HEK293T (cell line): ENCODE data around the gene TLCD1.
A peak's percentile ranks its signal among the peaks of the same experiment; 100 is the strongest.

Experiments
- CTCF ChIA-PET: fragments of 350-600 bp; formaldehyde crosslinking; extraction: SDS; loops from one replicate; lab custom pipeline; 2021; ENCODE audit warnings: antibody characterized with exemption, inconsistent platforms; lab: Yijun Ruan, JAX
- POLR2A ChIA-PET: fragments of 350-600 bp; formaldehyde crosslinking; extraction: SDS; loops from one replicate; lab custom pipeline; 2020; ENCODE audit warnings: antibody characterized with exemption, inconsistent platforms; lab: Yijun Ruan, JAX
- DNase-seq: peaks from one replicate; pipeline ENCODE4 v3.0.0; 2012; ENCODE audit warnings: mixed read lengths; ENCODE audit errors: extremely low spot score
- ARNT ChIP-seq: fragments of 450-650 bp; IDR thresholded peaks from 2 replicates; pipeline ENCODE4 v1.6.1; 2017; ENCODE audit warnings: mild to moderate bottlenecking
- BHLHE40 ChIP-seq: fragments of 450-650 bp; IDR thresholded peaks from 2 replicates; pipeline ENCODE4 v1.6.1; 2016; ENCODE audit warnings: mild to moderate bottlenecking, moderate library complexity, borderline replicate concordance
- CTBP1 ChIP-seq: fragments of 450-650 bp; IDR thresholded peaks from 2 replicates; pipeline ENCODE4 v1.6.1; 2016; ENCODE audit warnings: borderline replicate concordance
- ELF4 ChIP-seq: fragments of 450-650 bp; IDR thresholded peaks from 2 replicates; pipeline ENCODE4 v1.6.1; 2017; ENCODE audit warnings: antibody characterized with exemption
- FOXA1 ChIP-seq: fragments of 450-650 bp; IDR thresholded peaks from 2 replicates; pipeline ENCODE4 v1.6.1; 2016; ENCODE audit warnings: mild to moderate bottlenecking
- FOXK2 ChIP-seq: fragments of 450-650 bp; IDR thresholded peaks from 2 replicates; pipeline ENCODE4 v1.6.1; 2016; ENCODE audit warnings: mild to moderate bottlenecking
- FOXM1 ChIP-seq: fragments of 450-650 bp; IDR thresholded peaks from 2 replicates; pipeline ENCODE4 v1.6.1; 2017; ENCODE audit warnings: mild to moderate bottlenecking, borderline replicate concordance
- HDGF ChIP-seq: fragments of 450-650 bp; IDR thresholded peaks from 2 replicates; pipeline ENCODE4 v1.6.1; 2017; ENCODE audit warnings: antibody characterized with exemption, borderline replicate concordance
- L3MBTL2 ChIP-seq: fragments of 450-650 bp; conservative IDR thresholded peaks from 2 replicates; pipeline ENCODE4 v1.6.1; 2016; ENCODE audit warnings: mild to moderate bottlenecking
- LEF1 ChIP-seq: fragments of 450-650 bp; IDR thresholded peaks from 2 replicates; pipeline ENCODE4 v1.6.1; 2017; ENCODE audit warnings: mild to moderate bottlenecking, borderline replicate concordance
- NFRKB ChIP-seq: fragments of 450-650 bp; IDR thresholded peaks from 2 replicates; pipeline ENCODE4 v1.6.1; 2016; ENCODE audit warnings: mild to moderate bottlenecking, moderate library complexity
- SP1 ChIP-seq: fragments of 450-650 bp; IDR thresholded peaks from 2 replicates; pipeline ENCODE4 v1.6.1; 2017
- SUZ12 ChIP-seq: fragments of 450-650 bp; IDR thresholded peaks from 2 replicates; pipeline ENCODE4 v1.6.1; 2016; ENCODE audit warnings: mild to moderate bottlenecking
- TARDBP ChIP-seq: fragments of 450-650 bp; IDR thresholded peaks from 2 replicates; pipeline ENCODE4 v1.6.1; 2016
- ZNF384 ChIP-seq: fragments of 450-650 bp; IDR thresholded peaks from 2 replicates; pipeline ENCODE4 v1.6.1; 2016
- TF ChIP-seq, protein P1 (sequence below): fragments of 450-650 bp; IDR thresholded peaks from 2 replicates; pipeline ENCODE4 v1.6.1; 2016

The TLCD1 gene, protein sequence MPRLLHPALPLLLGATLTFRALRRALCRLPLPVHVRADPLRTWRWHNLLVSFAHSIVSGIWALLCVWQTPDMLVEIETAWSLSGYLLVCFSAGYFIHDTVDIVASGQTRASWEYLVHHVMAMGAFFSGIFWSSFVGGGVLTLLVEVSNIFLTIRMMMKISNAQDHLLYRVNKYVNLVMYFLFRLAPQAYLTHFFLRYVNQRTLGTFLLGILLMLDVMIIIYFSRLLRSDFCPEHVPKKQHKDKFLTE

DNA sequence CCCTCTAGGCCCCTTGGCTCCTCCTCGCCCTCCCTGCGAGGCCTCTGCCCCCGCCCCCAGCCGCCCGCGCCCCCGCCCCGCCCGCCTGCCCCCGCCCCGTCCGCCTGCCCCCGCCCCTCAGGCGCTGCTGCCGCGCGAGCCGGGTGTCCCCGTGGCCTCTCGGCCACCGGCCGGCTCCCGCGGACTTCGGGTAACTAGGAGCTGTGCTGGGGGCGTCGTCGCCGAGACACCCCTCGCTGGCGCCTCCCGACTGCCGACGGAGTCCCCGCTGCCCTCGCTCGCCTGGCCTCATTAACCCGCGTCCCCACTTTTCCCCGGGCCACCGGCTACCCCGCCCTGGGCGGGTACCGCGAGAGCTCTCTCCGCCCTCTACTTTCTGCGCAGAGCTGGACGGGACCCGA, at the start of gene TLCD1:
TLCD1 (minus strand) TSS at position 8 of the 401 bp plus-strand sequence. CDS start 136 bp downstream, outside the sequence.
- DNase-seq = no peak
- TF ChIP-seq LEF1 (no peak), NFRKB (no peak), SP1 (no peak), FOXM1 (no peak), BHLHE40 (no peak), FOXK2 (no peak), SUZ12 (no peak), ELF4 (no peak), TARDBP (no peak), L3MBTL2 (no peak), CTBP1 (no peak), FOXA1 (no peak), ARNT (no peak), HDGF (no peak), ZNF384 (no peak)
- TF ChIP-seq, protein P1, sequence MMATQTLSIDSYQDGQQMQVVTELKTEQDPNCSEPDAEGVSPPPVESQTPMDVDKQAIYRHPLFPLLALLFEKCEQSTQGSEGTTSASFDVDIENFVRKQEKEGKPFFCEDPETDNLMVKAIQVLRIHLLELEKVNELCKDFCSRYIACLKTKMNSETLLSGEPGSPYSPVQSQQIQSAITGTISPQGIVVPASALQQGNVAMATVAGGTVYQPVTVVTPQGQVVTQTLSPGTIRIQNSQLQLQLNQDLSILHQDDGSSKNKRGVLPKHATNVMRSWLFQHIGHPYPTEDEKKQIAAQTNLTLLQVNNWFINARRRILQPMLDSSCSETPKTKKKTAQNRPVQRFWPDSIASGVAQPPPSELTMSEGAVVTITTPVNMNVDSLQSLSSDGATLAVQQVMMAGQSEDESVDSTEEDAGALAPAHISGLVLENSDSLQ = no peak
- CTCF ChIA-PET = interaction anchor here (0.6 to 6.7 kb wide), 25 partner anchors 9 to 390 kb away, joined by 3 to 185 read pairs (median 8); partner anchors contain the start of genes FAM222B, FLOT2, PHF12 and PROCA1
- POLR2A ChIA-PET = interaction anchor here (0.7 to 11.6 kb wide), 20 partner anchors 9 to 391 kb away, joined by 3 to 409 read pairs (median 8); partner anchors contain the start of genes FAM222B, FLOT2, PHF12 and PROCA1

DNA sequence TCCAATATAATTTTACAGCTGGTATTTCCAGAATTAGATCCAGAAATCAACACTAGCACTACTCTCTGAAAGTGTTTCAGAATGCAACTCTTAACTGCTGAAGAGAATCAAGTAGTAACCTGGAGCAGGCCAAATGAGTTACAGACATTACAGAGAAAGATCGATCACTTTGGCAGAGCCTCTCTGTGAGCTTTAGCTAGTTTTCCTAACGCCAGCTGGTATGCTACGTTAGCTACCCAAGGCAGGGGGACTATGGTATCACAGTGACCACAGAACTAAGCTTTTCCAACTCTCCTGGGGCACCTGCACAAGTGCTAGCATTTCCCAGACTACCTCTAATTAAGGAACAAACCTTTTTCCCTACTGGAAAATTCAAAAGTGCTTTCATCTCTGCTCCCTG, 48.2 kb upstream of the TLCD1 start:
- ChIA-PET POLR2A (interaction anchor here (0.9 kb wide), 1 partner anchor 69 kb away, joined by 3 read pairs; no protein-coding TSS in a partner anchor), CTCF (interaction anchor here (0.6 to 1.9 kb wide), 6 partner anchors 10 to 338 kb away, joined by 3 to 20 read pairs (median 9); partner anchors contain the start of gene TLCD1)
- TF ChIP-seq FOXK2 (no peak), TARDBP (no peak), SP1 (no peak), L3MBTL2 (no peak), BHLHE40 (no peak), FOXM1 (no peak), ELF4 (no peak), HDGF (no peak), ZNF384 (no peak), CTBP1 (no peak), FOXA1 (no peak), SUZ12 (no peak), NFRKB (no peak), ARNT (no peak), LEF1 (no peak)
- TF ChIP-seq, protein P1 = no peak
- no peak for DNase-seq

DNA sequence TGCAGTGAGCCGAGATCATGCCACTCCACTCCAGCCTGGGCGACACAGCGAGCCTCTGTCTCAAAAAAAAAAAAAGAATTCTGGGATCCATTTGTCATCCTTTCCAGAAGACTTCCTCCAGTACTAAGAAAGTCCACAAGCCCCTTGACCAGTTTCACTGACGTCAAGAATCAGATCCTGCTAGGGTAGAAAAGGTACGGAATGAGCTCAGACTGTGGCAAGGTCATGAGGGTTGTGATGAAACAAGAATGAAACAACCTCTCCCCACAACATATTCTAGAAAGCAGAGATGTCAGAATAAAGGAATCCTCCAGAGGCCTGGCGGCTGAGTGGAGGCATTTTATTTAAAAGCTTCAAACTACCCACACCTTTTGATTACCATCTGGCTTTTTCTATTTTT, 47.7 kb upstream of the TLCD1 start:
- no peak for TF ChIP-seq FOXM1
- TF ChIP-seq CTBP1 = no peak
- no peak for TF ChIP-seq FOXA1
- TF ChIP-seq, protein P1 = no peak
- no peak for TF ChIP-seq HDGF
- no peak for TF ChIP-seq FOXK2
- TF ChIP-seq ZNF384 = no peak
- TF ChIP-seq NFRKB = no peak
- TF ChIP-seq ARNT = no peak
- TF ChIP-seq SUZ12 = no peak
- no peak for TF ChIP-seq SP1
- TF ChIP-seq L3MBTL2 = no peak
- no peak for TF ChIP-seq TARDBP
- TF ChIP-seq ELF4 = no peak
- TF ChIP-seq BHLHE40 = no peak
- TF ChIP-seq LEF1 = no peak
- no peak for DNase-seq
- POLR2A ChIA-PET = interaction anchor here (0.9 kb wide), 1 partner anchor 70 kb away, joined by 3 read pairs; no protein-coding TSS in a partner anchor
- CTCF ChIA-PET = interaction anchor here (0.6 to 1.9 kb wide), 6 partner anchors 9 to 339 kb away, joined by 3 to 20 read pairs (median 9); partner anchors contain the start of gene TLCD1

DNA sequence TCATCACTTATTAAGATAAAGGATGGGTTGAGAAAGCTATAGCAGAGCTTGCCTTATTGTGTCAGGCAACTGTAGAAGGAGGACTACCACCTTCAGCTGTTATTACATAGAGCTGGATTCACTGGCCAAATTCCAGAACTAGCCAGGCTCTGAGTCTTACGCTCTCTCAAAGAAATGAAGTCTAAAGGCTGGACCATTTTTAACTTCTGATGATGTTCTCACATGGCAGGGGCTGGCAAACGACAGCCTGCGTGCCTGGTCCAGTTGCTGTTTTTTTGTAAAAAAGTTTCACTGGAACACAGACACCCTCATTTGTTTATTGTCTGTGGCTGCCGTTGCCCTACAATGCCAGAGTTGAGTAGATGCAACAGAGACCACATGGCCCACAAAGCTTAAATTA, 39.0 kb upstream of the TLCD1 start:
- ChIA-PET POLR2A (interaction anchor here (2.2 kb wide), 1 partner anchor 77 kb away, joined by 21 read pairs; the partner anchor contains the start of gene FAM222B), CTCF (interaction anchor here (0.7 to 2.6 kb wide), 7 partner anchors 9 to 137 kb away, joined by 3 to 20 read pairs (median 8); partner anchors contain the start of gene FLOT2)
- DNase-seq = no peak
- no peak for TF ChIP-seq HDGF
- TF ChIP-seq TARDBP = no peak
- no peak for TF ChIP-seq L3MBTL2
- no peak for TF ChIP-seq SP1
- TF ChIP-seq SUZ12 = no peak
- no peak for TF ChIP-seq FOXA1

DNA sequence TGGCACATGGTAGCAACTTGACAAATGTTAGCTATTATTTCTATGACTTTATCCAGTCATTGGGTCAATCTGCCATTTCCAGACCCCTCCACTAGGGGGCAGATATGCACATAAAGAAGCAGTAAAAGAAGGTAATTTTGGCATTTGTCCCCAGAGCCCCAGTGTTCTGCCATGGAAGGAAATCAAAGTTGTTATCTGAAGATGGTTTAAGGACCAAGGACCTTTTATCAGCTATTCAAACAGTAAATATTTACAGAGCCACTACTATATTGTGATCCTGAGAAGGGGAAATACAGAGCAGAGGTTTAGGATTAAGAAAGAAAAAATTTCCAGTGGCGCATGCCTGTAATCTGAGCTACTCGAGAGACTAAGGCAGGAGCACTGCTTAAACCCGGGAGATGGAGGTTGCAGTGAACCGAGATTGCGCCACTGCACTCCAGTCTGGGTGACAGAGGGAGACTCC, 37.8 kb upstream of the TLCD1 start:
- TF ChIP-seq BHLHE40 = no peak
- no peak for TF ChIP-seq LEF1
- TF ChIP-seq ELF4 = no peak
- TF ChIP-seq CTBP1 = no peak
- TF ChIP-seq SUZ12 = no peak
- TF ChIP-seq FOXM1 = no peak
- TF ChIP-seq, protein P1 = no peak
- TF ChIP-seq L3MBTL2 = no peak
- TF ChIP-seq TARDBP = no peak
- no peak for TF ChIP-seq SP1
- no peak for TF ChIP-seq HDGF
- no peak for TF ChIP-seq FOXA1
- TF ChIP-seq ARNT = no peak
- TF ChIP-seq NFRKB = no peak
- no peak for TF ChIP-seq FOXK2
- TF ChIP-seq ZNF384 = no peak
- CTCF ChIA-PET = interaction anchor here (0.6 to 2.6 kb wide), 32 partner anchors 9 to 353 kb away, joined by 3 to 38 read pairs (median 4); partner anchors contain the start of genes FLOT2, NEK8, PHF12 and TLCD1
- DNase-seq = peak; percentile 40
- POLR2A ChIA-PET = interaction anchor here (0.6 to 5.2 kb wide), 12 partner anchors 10 to 356 kb away, joined by 3 to 56 read pairs (median 4); partner anchors contain the start of genes DHRS13, ERAL1, FAM222B and PHF12
